ENCODE measurements around the gene XKR3.
"Not testable (repeated sequence)": the region's sequence is repeated elsewhere in the genome, so short reads cannot be mapped to it uniquely, and the experiment has no call there.

Gene XKR3

DNA sequence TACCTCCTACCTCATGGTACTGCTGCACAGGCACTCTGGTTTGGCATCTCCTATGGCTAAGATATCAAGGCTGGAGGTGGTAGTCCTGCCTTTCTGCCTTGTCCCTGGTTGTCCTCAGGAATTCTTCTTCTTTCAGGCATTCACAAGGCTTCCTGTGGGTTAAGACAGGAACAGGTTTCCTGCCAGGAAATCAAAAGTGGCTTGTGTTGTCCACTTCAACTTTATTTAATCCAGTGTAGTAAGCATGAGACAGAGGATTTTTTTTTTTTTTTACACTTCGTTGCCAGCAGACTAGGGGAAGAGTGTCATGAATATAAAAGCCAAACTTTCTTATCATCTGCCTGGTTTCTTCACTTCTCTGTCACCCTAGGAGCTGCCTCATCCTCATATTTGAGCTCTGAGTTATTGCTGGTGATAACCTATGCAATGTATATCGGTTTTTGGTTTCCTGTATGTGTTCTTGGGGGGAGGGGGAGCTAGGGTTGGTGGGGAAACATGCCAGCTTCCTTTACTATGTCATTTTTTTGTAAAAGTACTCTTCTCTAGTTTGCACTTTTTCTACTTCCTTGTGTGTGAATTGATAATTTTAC, 50.2 kb downstream of the XKR3 start:
- no peak for DNase-seq (ENCODE audit: extremely low read depth, low read depth)
- TF ChIP-seq, protein P1, sequence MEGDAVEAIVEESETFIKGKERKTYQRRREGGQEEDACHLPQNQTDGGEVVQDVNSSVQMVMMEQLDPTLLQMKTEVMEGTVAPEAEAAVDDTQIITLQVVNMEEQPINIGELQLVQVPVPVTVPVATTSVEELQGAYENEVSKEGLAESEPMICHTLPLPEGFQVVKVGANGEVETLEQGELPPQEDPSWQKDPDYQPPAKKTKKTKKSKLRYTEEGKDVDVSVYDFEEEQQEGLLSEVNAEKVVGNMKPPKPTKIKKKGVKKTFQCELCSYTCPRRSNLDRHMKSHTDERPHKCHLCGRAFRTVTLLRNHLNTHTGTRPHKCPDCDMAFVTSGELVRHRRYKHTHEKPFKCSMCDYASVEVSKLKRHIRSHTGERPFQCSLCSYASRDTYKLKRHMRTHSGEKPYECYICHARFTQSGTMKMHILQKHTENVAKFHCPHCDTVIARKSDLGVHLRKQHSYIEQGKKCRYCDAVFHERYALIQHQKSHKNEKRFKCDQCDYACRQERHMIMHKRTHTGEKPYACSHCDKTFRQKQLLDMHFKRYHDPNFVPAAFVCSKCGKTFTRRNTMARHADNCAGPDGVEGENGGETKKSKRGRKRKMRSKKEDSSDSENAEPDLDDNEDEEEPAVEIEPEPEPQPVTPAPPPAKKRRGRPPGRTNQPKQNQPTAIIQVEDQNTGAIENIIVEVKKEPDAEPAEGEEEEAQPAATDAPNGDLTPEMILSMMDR (IDR thresholded peaks at IDR 0.05; ENCODE audit: low read depth, low read length), result no peak

DNA sequence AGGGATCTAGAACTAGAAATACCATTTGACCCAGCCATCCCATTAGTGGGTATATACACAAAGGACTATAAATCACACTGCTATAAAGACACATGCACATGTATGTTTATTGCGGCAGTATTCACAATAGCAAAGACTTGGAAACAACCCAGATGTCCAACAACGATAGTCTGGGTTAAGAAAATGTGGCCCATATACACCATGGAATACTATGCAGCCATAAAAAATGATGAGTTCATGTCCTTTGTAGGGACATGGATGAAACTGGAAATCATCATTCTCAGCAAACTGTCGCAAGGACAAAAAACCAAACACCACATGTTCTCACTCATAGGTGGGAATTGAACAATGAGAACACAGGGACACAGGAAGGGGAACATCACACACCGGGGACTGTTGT, 53.6 kb downstream of the XKR3 start:
- not testable (repeated sequence) for DNase-seq (ENCODE audit: extremely low read depth, low read depth)

DNA sequence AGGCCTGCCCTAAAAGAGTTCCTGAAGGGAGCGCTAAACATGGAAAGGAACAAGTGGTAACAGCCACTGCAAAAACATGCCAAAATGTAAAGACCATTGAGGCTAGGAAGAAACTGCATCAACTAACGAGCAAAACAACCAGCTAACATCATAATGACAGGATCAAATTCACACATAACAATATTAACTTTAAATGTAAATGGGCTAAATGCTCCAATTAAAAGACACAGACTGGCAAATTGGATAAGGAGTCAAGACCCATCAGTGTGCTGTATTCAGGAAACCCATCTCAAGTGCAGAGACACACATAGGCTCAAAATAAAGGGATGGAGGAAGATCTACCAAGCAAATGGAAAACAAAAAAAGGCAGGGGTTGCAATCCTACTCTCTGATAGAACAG, 57.3 kb downstream of the XKR3 start:
- not testable (repeated sequence) for DNase-seq (ENCODE audit: extremely low read depth, low read depth)

DNA sequence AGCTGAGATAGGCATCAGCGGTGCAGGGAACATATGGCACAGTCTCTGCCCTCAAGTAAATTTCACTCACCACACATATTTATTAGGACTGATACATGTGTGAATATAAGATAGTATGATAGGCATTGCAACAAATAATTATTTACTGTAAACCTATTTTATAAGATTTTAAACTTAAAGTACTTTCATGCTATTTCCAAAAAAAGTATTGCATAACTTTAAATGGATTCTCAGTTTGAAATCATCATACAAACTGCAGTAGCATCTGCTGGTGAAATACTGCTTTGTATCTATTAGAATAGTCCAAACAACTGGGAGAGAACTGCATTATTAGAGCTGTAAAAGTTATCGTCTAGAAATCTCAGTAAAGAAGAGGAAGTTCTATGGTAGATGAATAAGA, 63.0 kb downstream of the XKR3 start:
- DNase-seq (ENCODE audit: extremely low read depth, low read depth), result not testable (repeated sequence)

DNA sequence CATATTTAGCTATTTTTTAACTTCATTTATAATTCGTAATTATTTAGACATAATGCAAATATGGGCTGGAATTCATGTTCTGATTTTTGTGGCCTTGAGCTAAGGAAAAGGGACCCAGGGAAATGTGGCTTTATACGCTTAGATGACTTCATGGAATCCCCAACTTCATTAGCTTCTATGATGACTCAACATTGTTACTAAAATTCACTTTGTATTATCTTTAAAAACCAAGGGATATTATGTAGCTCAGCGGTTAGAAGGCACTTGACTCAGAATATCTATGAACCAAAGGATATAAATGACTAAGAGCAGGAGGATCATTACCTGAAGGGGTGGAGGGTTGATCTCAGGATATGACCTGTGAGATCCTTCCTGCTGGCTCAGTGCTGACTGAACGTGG, 64.8 kb downstream of the XKR3 start:
- not testable (repeated sequence) for DNase-seq (ENCODE audit: extremely low read depth, low read depth)

DNA sequence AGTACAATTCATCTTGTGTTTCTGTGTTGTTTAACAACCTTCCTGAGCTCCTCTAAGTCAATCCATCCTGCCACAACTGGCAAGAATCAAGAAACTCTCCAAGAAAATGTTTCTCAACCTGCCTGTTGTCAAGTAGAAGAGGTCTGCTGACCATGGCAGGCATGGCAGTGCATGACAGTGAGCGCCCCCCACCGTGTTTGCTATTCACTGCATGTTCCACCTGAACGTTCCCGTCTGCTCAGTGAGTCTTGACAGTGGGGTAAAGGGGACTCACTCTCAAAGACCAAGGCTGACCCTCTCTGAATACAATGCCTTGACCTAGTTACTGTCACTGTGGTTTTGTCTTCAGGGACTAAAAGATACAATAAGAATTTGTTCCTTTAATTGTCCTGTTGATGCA, 75.9 kb downstream of the XKR3 start:
- DNase-seq (ENCODE audit: extremely low read depth, low read depth), result not testable (repeated sequence)

DNA sequence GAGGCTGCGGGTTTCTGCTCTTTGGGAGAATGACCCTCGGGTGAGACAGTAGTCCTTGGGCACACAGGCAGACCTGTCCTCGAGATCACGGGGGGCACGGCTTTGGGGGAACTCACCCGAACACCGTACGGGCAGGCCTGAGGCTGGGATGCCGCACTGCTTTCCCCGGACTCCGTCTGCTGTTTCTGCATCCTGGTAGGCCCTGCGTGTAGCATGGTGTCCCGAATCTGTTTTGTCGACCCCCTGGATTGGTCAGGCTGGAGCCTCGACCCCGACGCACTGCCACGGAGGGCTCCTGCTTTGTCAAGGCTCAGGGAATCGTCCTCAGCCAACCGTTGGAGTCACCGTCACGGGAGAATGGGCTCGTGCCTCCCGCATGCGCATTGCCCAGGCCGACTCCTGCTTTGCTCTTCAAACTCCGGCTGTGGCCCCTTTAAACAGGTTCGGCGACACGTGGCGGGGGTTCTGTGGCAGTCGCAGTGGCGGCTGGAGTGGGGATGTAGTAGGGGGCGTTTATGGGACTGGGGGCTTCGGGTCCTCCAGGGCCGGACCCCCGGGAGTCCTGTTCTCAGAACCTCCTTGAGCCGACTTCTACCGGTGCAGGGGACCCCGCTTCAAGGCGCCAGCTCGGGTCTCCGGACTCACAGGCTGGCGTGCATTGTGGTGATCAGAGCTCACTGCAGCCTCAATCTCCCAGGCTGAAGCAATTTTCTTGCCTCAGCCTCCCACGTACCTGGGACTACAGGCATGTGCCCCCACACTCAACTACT, 76.9 kb downstream of the XKR3 start:
- not testable (repeated sequence) for DNase-seq (ENCODE audit: extremely low read depth, low read depth)

DNA sequence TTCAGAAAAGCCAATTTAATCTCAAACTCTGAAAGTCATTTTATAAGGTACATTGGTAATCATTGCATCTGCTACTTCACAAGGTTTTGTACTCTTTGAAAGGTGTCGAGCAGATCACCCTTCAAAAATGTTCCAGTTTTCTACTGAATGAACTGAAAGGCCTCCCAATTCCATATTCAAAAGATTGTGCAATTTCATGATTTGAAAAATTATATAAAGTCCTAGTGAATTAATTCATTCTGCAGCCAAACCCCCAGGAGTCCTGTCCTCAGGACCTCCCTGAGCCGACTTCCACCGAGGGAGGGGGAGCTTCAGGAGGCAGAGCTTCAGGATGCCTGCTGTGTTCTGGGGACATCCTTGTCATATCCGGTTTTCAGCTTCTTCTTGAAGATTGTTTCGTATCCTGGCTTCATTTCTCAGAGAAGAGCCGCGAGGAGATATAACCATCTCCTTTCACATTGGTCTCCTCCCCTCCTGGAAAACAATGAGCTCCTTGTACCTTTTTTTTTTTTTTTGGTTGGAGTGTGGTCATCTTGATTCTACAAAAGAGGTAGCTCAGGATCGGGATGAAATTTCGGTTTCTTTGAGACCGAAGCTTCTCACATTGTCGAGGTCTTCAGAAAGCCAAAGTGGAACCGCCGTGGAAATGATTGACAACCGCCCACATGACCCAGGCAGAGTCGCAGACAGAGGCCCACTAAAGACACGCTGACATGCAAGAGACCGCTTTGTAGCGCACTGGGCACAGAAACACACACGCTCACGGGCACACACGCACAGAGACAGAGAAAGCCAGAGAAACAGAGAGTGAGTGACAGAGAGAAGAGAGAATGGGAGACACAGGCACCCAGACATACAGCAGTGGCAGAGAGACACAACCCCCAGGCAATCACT, 77.7 kb downstream of the XKR3 start:
- DNase-seq (ENCODE audit: extremely low read depth, low read depth), result not testable (repeated sequence)

DNA sequence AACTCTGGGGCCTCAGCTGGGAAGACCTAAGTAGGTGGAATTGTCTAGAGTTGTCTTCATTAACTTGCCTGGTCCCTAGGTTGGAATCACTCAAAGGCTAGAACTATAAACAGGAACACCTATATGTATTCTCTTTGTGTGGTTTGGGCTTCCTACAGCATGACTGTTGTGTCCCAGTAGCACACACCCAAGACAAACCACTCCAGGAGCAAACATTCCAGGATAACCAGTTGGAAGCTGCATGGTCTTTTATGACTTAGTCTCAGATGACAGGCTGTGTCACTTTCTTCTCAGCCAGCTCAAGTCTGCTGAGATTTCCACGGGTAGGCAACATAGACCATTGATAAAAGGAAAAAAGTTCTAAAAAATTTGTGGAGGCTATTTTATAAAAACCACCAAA, 90.9 kb downstream of the XKR3 start:
- DNase-seq (ENCODE audit: extremely low read depth, low read depth), result not testable (repeated sequence)

Data from AG09319 (cell line).